ENCODE results near the gene MARK4. TPM values are rescaled to one million over a fixed set of nuclear protein-coding genes. Genes with fewer than 3 reads are reported as not detected.

Gene MARK4
- total RNA-seq, 2 donors from 2014 or later, result 12.7 to 28.6 TPM

DNA sequence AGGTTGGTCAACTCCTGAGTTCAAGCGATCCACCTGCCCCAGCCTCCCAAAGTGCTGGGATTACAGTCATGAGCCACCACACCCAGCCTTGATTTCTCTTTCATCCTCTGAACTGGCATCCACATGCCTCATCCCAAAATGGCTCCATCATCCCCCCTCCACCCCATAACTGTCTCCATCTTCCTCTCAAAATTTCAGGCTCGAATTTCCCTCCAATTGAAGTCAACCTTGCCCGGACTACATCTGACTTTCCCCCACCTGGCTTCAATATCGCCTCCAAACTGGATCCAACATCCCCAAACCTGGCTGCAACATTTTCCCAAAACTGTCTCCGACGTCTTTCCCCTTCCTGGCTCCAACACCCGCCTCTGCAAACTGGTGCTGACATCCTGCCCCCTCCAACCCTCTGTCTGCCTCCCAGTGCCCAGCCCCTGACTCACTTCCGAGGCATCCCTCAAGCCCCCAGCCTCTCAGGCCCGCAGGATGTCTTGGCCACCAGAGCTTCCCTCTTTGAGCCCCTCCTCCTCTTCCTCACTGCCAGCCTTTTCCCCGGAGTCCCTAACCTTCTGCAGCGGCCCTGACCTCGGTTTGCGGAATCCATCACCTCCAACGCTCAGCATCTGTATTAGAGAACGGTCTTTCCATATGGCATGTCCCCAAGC is 6.8 kb upstream of the MARK4 start:
- Histone ChIP-seq H3K9me3 (no peaks in the 10 kb centered on the region), H3K27ac (no peak overlapping the region), H3K36me3 (no peaks in the 10 kb centered on the region), H3K27me3 (no peaks in the 10 kb centered on the region), H3K4me3 (no peak overlapping the region), H3K9ac (ENCODE audit: low read depth in 2 of 2, low read length in 2 of 2) (no peak overlapping the region), H3K4me1 (no peaks in the 10 kb centered on the region)
- no peak for TF ChIP-seq CTCF (IDR thresholded peaks at IDR 0.05)
- intact Hi-C loops (cut with DNase I), result no loop called here
- no peak for DNase-seq

GRCh38 chr19:45245334-45245787 is 5.7 kb upstream of the MARK4 start, which contains the start of gene EXOC3L2:
TSS of gene EXOC3L2 (minus strand) at chr19:45245407. CDS start at chr19:45239045, 6,362 bp downstream.
- Histone ChIP-seq H3K9me3 (no peaks in the 10 kb centered on the region), H3K27me3 (no peaks in the 10 kb centered on the region), H3K4me3 (no peak within 1 kb of the TSS), H3K27ac (no peak within 1 kb of the TSS), H3K36me3 (no peaks in the 10 kb centered on the region), H3K9ac (ENCODE audit: low read depth in 2 of 2, low read length in 2 of 2) (no peak within 1 kb of the TSS), H3K4me1 (peaks cover 1% of the 10 kb centered on the region)
- TF ChIP-seq CTCF (IDR thresholded peaks at IDR 0.05), result no peak
- DNase-seq, result no peak
- intact Hi-C loops (cut with DNase I), result no loop called here

- Histone ChIP-seq H3K4me1 (peaks cover 3% of the 10 kb centered on the region), H3K27me3 (no peaks in the 10 kb centered on the region), H3K9ac (ENCODE audit: low read depth in 2 of 2, low read length in 2 of 2) (no peak overlapping the region), H3K9me3 (no peaks in the 10 kb centered on the region), H3K27ac (no peak overlapping the region), H3K36me3 (no peaks in the 10 kb centered on the region), H3K4me3 (no peak overlapping the region)
- no peak for TF ChIP-seq CTCF (IDR thresholded peaks at IDR 0.05)
- intact Hi-C loops (cut with DNase I), result no loop called here
- DNase-seq, result no peak
Measured at GRCh38 chr19:45245826-45246225, 5.2 kb upstream of the MARK4 start.

- no peak for DNase-seq
- Histone ChIP-seq H3K9me3 (no peaks in the 10 kb centered on the region), H3K4me1 (peaks cover 3% of the 10 kb centered on the region), H3K9ac (ENCODE audit: low read depth in 2 of 2, low read length in 2 of 2) (no peak overlapping the region), H3K36me3 (no peaks in the 10 kb centered on the region), H3K4me3 (no peak overlapping the region), H3K27me3 (no peaks in the 10 kb centered on the region), H3K27ac (no peak overlapping the region)
- intact Hi-C loops (cut with DNase I), result no loop called here
- TF ChIP-seq CTCF (IDR thresholded peaks at IDR 0.05), result no peak
Measured at GRCh38 chr19:45247136-45247535, 3.9 kb upstream of the MARK4 start.

GRCh38 chr19:45249261-45250033 is 1.6 kb upstream of the MARK4 start:
- H3K4me1 ChIP-seq, result peaks cover 3% of the 10 kb centered on the region
- H3K4me3 ChIP-seq, result no peak overlapping the region
- H3K27ac ChIP-seq, result no peak overlapping the region
- intact Hi-C loops (cut with DNase I), result no loop called here
- DNase-seq, result no peak
- no peaks in the 10 kb centered on the region for H3K36me3 ChIP-seq
- H3K27me3 ChIP-seq, result no peaks in the 10 kb centered on the region
- H3K9me3 ChIP-seq, result no peaks in the 10 kb centered on the region
- no peak for TF ChIP-seq CTCF (IDR thresholded peaks at IDR 0.05)
- H3K9ac ChIP-seq (ENCODE audit: low read depth in 2 of 2, low read length in 2 of 2), result no peak overlapping the region

All from colonic mucosa (tissue), 4 donors.